ENCODE measurements around the gene DOK6.

- TF ChIP-seq USF1 (CRISPR knock-in tag; IDR thresholded peaks at IDR 0.05) (no peak), PREB (CRISPR knock-in tag; IDR thresholded peaks at IDR 0.05; ENCODE audit: borderline replicate concordance) (no peak), E2F5 (CRISPR knock-in tag; IDR thresholded peaks at IDR 0.05) (no peak), JUN (CRISPR knock-in tag; IDR thresholded peaks at IDR 0.05) (no peak), CTCF (IDR thresholded peaks at IDR 0.05) (no peak), ZNF512 (CRISPR knock-in tag; IDR thresholded peaks at IDR 0.05; ENCODE audit: borderline replicate concordance) (no peak), PRDM15 (CRISPR knock-in tag; IDR thresholded peaks at IDR 0.05) (no peak), FOXJ3 (CRISPR knock-in tag; IDR thresholded peaks at IDR 0.05; ENCODE audit: borderline replicate concordance) (no peak), OVOL2 (CRISPR knock-in tag; IDR thresholded peaks at IDR 0.05; ENCODE audit: borderline replicate concordance) (no peak), TEAD4 (CRISPR knock-in tag; IDR thresholded peaks at IDR 0.05) (no peak)
These were observed 128.5 kb downstream of the DOK6 start for GRCh38 chr18:69529151-69529550.

Measured in WTC11 (cell line).